Measurements from ENCODE around the gene FGGY.
"Not testable (repeated sequence)": the region's sequence is repeated elsewhere in the genome, so short reads cannot be mapped to it uniquely, and the experiment has no call there.

Gene FGGY

GRCh38 chr1:59556802-59557548 lies 260.1 kb downstream of the FGGY start:
- DNase-seq, result no peak

- DNase-seq, result no peak
These were observed 260.6 kb downstream of the FGGY start for GRCh38 chr1:59557549-59557885.

GRCh38 chr1:59558580-59558979 lies 261.7 kb downstream of the FGGY start:
- not testable (repeated sequence) for DNase-seq

- DNase-seq, result no peak
These were observed 264.0 kb downstream of the FGGY start for GRCh38 chr1:59560807-59561450.

GRCh38 chr1:59561796-59562195 lies 264.9 kb downstream of the FGGY start:
- DNase-seq, result no peak

GRCh38 chr1:59564192-59564891 lies 267.4 kb downstream of the FGGY start:
- no peak for DNase-seq

GRCh38 chr1:59565611-59566410 lies 268.9 kb downstream of the FGGY start:
- no peak for DNase-seq

GRCh38 chr1:59568158-59568935 lies 271.5 kb downstream of the FGGY start:
- DNase-seq, result no peak

GRCh38 chr1:59569198-59569597 lies 272.3 kb downstream of the FGGY start:
- DNase-seq, result peak in 2 of 3 donors; percentile 27 to 31

GRCh38 chr1:59570524-59570923 lies 273.6 kb downstream of the FGGY start:
- DNase-seq, result peak; percentile 41 to 60 (median 46)

GRCh38 chr1:59574085-59574484 lies 277.2 kb downstream of the FGGY start:
- DNase-seq, result no peak

GRCh38 chr1:59577774-59578173 lies 280.9 kb downstream of the FGGY start:
- DNase-seq, result no peak

- no peak for DNase-seq
These were observed 282.3 kb downstream of the FGGY start for GRCh38 chr1:59579222-59579621.

GRCh38 chr1:59580257-59580656 lies 283.4 kb downstream of the FGGY start:
- peak; percentile 62 to 79 (median 71) for DNase-seq

GRCh38 chr1:59592410-59592809 lies 295.5 kb downstream of the FGGY start:
- DNase-seq, result not testable (repeated sequence)

GRCh38 chr1:59592924-59593323 lies 296.0 kb downstream of the FGGY start:
- DNase-seq, result no peak

GRCh38 chr1:59593798-59594790 lies 297.2 kb downstream of the FGGY start:
- no peak for DNase-seq

- DNase-seq, result no peak
These were observed 298.9 kb downstream of the FGGY start for GRCh38 chr1:59595774-59596173.

GRCh38 chr1:59596432-59596831 lies 299.5 kb downstream of the FGGY start:
- DNase-seq, result peak; percentile 55 to 88 (median 76)

- no peak for DNase-seq
These were observed 300.1 kb downstream of the FGGY start for GRCh38 chr1:59596956-59597355.

Measured in suppressor macrophage treated with lipopolysaccharide for 1 hour (primary cell).